Measurements from ENCODE around the gene SCYL1.

DNA sequence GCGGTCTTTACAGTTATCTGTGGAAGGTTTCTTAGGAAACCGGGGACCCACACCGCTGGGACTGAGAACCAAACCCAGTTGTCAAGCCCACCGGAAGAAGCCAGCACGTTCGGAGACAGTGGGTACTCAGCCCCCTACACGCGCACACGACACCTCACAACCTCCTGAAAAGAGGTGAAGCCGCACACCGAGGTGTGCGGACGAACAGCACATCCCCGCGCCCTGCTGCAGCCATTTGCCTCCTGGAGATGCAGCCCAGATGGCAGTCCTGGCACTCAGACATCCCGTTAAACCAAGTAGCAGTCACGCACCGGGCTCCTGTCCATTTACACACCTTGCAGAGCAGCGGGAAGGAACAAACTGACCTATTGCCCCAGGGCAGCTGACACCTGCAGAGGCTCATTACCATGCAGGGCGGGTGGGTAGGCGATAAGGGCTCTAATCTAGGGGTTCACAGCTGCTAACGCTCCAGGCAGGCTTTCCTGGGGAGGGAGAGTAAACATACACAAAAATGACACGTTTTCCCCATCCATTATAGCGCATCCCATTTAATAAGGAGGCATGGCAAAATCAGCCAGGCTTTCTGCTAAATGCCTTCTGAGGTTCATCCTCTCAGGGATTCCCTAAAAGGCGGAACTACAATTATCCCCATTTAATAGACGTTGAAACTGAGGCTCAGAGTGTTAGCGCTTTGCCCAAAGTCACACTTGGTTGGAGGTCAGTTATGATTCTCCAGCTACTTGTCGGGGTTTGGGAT lies 50.1 kb downstream of the SCYL1 start:
- TF ChIP-seq, protein P1, sequence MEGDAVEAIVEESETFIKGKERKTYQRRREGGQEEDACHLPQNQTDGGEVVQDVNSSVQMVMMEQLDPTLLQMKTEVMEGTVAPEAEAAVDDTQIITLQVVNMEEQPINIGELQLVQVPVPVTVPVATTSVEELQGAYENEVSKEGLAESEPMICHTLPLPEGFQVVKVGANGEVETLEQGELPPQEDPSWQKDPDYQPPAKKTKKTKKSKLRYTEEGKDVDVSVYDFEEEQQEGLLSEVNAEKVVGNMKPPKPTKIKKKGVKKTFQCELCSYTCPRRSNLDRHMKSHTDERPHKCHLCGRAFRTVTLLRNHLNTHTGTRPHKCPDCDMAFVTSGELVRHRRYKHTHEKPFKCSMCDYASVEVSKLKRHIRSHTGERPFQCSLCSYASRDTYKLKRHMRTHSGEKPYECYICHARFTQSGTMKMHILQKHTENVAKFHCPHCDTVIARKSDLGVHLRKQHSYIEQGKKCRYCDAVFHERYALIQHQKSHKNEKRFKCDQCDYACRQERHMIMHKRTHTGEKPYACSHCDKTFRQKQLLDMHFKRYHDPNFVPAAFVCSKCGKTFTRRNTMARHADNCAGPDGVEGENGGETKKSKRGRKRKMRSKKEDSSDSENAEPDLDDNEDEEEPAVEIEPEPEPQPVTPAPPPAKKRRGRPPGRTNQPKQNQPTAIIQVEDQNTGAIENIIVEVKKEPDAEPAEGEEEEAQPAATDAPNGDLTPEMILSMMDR (IDR thresholded peaks at IDR 0.05): no peak
- TF ChIP-seq ZFX (IDR thresholded peaks at IDR 0.05; ENCODE audit: borderline replicate concordance): no peak

Measured in 22Rv1 (cell line).